Measurements from ENCODE around the gene RAD51B.
A peak's percentile ranks its signal among the peaks of the same experiment; 100 is the strongest.

The RAD51B gene

DNA sequence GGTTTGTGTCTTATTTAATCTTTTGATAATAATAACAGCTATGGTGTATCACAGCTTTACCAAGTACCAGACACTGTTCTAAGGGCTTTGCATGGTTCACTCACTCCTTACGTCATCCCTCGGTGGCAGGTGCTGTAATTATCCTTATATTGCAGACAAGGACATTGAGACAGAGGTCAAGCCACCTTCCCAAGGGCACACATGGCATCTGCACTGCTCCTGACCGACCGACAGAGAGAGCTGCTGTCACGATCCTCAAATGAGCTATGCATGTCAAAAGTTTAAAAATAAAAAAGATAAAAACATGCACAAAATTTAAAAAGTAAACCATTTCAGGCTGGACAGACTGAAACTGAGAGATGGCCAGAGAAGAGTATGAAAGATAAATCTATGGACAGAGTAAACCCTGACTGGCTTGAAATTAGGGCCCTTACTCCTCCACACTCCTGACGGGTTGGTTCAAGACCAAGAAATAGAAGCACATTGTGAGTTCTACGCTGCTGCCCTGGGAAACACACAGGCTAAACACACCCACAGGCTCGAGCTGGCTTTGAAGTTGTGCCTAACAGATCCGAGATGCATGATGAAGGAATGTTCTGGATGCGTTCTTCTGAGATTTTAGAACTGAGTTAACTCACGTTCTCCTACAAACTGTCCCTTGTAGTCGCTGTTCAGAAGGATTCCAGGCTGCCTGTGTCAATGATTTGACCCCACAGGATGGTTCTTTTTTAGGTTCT lies 704.6 kb downstream of the RAD51B start:
- H3K27ac ChIP-seq (ENCODE audit: poor library complexity, severe bottlenecking) = peak overlapping the region; percentile 95
- peaks cover 41% of the 10 kb centered on the region for H3K4me1 ChIP-seq (ENCODE audit: insufficient read depth, poor library complexity, severe bottlenecking)
- H3K27me3 ChIP-seq (ENCODE audit: insufficient read depth, poor library complexity, severe bottlenecking) = no peaks in the 10 kb centered on the region
- TF ChIP-seq, protein P1, sequence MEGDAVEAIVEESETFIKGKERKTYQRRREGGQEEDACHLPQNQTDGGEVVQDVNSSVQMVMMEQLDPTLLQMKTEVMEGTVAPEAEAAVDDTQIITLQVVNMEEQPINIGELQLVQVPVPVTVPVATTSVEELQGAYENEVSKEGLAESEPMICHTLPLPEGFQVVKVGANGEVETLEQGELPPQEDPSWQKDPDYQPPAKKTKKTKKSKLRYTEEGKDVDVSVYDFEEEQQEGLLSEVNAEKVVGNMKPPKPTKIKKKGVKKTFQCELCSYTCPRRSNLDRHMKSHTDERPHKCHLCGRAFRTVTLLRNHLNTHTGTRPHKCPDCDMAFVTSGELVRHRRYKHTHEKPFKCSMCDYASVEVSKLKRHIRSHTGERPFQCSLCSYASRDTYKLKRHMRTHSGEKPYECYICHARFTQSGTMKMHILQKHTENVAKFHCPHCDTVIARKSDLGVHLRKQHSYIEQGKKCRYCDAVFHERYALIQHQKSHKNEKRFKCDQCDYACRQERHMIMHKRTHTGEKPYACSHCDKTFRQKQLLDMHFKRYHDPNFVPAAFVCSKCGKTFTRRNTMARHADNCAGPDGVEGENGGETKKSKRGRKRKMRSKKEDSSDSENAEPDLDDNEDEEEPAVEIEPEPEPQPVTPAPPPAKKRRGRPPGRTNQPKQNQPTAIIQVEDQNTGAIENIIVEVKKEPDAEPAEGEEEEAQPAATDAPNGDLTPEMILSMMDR (IDR thresholded peaks at IDR 0.05; ENCODE audit: poor library complexity, severe bottlenecking) = no peak
- H3K36me3 ChIP-seq (ENCODE audit: low read depth) = no peaks in the 10 kb centered on the region
- H3K4me3 ChIP-seq (ENCODE audit: severe bottlenecking) = no peak overlapping the region
- no peak for DNase-seq (ENCODE audit: low spot score)
- no peak for ATAC-seq (ENCODE audit: low read depth)
- H3K9me3 ChIP-seq (ENCODE audit: severe bottlenecking) = no peaks in the 10 kb centered on the region

DNA sequence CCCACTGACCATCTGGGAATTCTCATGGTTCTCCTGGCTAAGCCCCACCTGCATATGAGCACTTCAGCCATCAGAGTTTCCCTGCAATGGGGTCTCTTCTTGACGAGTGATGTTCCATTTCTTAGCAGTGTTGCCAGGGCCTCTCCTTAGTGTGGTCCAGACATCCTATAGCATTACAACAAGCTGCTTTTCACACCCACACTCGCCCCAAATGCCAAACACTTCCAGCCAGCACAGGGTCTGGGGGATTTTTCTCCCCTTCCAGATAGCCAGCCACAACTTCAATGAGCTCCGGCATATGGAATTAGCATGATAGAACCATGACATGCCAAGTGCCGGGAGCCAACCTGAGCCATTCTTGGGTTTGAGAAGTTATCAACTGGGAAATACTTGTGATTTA lies 705.9 kb downstream of the RAD51B start:
- TF ChIP-seq, protein P1 (IDR thresholded peaks at IDR 0.05; ENCODE audit: poor library complexity, severe bottlenecking) = no peak
- ATAC-seq (ENCODE audit: low read depth) (no peak), DNase-seq (ENCODE audit: low spot score) (no peak)
- Histone ChIP-seq H3K4me1 (ENCODE audit: insufficient read depth, poor library complexity, severe bottlenecking) (peaks cover 31% of the 10 kb centered on the region), H3K27ac (ENCODE audit: poor library complexity, severe bottlenecking) (peak overlapping the region; percentile 51), H3K36me3 (ENCODE audit: low read depth) (no peaks in the 10 kb centered on the region), H3K27me3 (ENCODE audit: insufficient read depth, poor library complexity, severe bottlenecking) (no peaks in the 10 kb centered on the region), H3K4me3 (ENCODE audit: severe bottlenecking) (no peak overlapping the region), H3K9me3 (ENCODE audit: severe bottlenecking) (peaks cover 7% of the 10 kb centered on the region)

DNA sequence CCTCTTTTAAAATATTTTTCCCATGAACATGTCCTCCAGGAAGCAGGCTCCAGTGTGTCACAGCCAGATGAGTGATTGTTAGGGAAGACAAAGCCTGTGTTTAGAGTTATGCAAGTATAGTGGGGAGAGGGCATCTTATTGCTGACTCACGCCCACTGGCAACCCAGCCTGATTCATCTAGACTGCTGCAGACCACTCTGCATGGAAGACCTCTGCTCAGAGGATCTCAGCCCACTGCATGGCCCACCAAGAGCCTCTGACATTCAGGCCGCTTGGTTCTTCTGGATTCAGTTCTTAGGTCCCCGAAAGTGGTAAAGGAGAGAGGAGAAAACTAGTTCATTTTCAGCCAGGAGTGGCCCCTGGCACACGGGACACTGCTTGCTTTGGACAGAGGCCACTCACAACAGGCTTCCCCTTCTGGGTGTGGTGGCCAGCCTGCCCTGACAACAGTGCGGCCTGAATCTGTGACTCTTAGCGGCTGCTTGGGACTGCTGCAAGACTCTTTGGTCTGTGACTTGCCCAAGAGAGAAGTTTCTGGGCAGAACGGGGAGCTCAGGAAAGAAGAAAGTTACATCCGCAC lies 707.0 kb downstream of the RAD51B start:
- Histone ChIP-seq H3K36me3 (ENCODE audit: low read depth) (no peaks in the 10 kb centered on the region), H3K27me3 (ENCODE audit: insufficient read depth, poor library complexity, severe bottlenecking) (no peaks in the 10 kb centered on the region), H3K27ac (ENCODE audit: poor library complexity, severe bottlenecking) (peak overlapping the region; percentile 51), H3K4me3 (ENCODE audit: severe bottlenecking) (no peak overlapping the region), H3K4me1 (ENCODE audit: insufficient read depth, poor library complexity, severe bottlenecking) (peaks cover 20% of the 10 kb centered on the region), H3K9me3 (ENCODE audit: severe bottlenecking) (peaks cover 17% of the 10 kb centered on the region)
- TF ChIP-seq, protein P1 (IDR thresholded peaks at IDR 0.05; ENCODE audit: poor library complexity, severe bottlenecking) = no peak
- peak; percentile 81 for ATAC-seq (ENCODE audit: low read depth)
- DNase-seq (ENCODE audit: low spot score) = no peak

DNA sequence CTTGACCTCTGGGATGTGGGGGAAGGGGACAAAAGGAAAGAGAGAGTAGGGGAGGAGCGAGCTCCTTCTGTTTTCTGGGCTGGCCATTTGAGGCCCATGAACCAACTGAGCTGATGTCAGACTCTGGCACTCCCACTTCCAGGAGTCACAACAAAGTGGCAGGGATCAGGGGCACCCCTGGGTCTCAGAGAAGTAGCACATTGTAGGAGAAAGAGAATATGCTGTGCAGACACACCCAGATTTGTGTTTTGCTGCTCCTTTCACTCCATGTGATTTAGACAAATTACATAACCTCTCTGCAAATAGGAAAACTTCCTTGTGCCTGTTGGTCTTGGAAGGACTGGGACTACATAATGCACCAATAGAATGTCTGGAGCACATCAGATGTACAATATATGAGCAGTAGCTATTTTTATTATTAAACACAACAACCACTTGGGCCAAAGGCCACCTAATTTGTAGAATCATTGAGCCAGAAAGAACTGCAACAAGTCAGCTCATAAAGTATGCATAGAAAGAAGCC lies 707.8 kb downstream of the RAD51B start:
- TF ChIP-seq, protein P1 (IDR thresholded peaks at IDR 0.05; ENCODE audit: poor library complexity, severe bottlenecking) = no peak
- ATAC-seq (ENCODE audit: low read depth) = no peak
- Histone ChIP-seq H3K27me3 (ENCODE audit: insufficient read depth, poor library complexity, severe bottlenecking) (no peaks in the 10 kb centered on the region), H3K4me3 (ENCODE audit: severe bottlenecking) (no peak overlapping the region), H3K9me3 (ENCODE audit: severe bottlenecking) (peaks cover 22% of the 10 kb centered on the region), H3K4me1 (ENCODE audit: insufficient read depth, poor library complexity, severe bottlenecking) (peaks cover 19% of the 10 kb centered on the region), H3K36me3 (ENCODE audit: low read depth) (no peaks in the 10 kb centered on the region), H3K27ac (ENCODE audit: poor library complexity, severe bottlenecking) (peak overlapping the region; percentile 51)
- no peak for DNase-seq (ENCODE audit: low spot score)

Data from RWPE2 (cell line).